Right atrium auricular region (tissue), 2 donors: Measurements from ENCODE around the gene NR2F6. TPM values are rescaled to one million over a fixed set of nuclear protein-coding genes. Genes with fewer than 3 reads are reported as not detected.

Experiments used
- DNase-seq: peaks from one replicate; pipeline ENCODE4 v3.0.0-alpha.2; 2019; ENCODE audit warnings: low spot score
- H3K27ac ChIP-seq, 2 donors: fragments of 200-600 bp; sonication (generic); 1 replicate in 1 of 2; 2 replicates in 1 of 2; pipeline ENCODE4 v1.5.1; 2016 to 2019
- H3K27me3 ChIP-seq, 2 donors: fragments of 200-600 bp; sonication (generic); one replicate each; pipeline versions ENCODE4 v1.5.1 to v1.6.0; 2017 to 2019
- H3K36me3 ChIP-seq: fragments of 200-600 bp; sonication (generic); one replicate; pipeline ENCODE4 v1.5.1; 2016
- H3K4me1 ChIP-seq, 2 donors: fragments of 200-600 bp; sonication (generic); one replicate each; pipeline versions ENCODE4 v1.5.1 to v1.6.0; 2017 to 2019
- H3K4me3 ChIP-seq, 2 donors: fragments of 200-600 bp; sonication (generic); 1 replicate in 1 of 2; 2 replicates in 1 of 2; pipeline ENCODE4 v1.5.1; 2017 to 2019; ENCODE audit warnings: mild to moderate bottlenecking in 1 of 2, moderate library complexity in 1 of 2
- H3K9me3 ChIP-seq, 2 donors: fragments of 200-600 bp; sonication (generic); one replicate each; pipeline ENCODE4 v1.5.1; 2019
- total RNA-seq, 2 donors: library from RNA; depleted of rRNA; stranded (reverse); fragments of >200 nt; gene quantifications; one replicate each; pipeline ENCODE4 v1.1.0, GENCODE V29; 2016
- TF ChIP-seq, protein P1 (sequence below), 2 donors: fragments of 200-600 bp; sonication (generic); IDR thresholded peaks; one replicate each; pipeline ENCODE4 v1.5.1; 2019; ENCODE audit warnings: antibody characterized with exemption in 2 of 2

Gene NR2F6
- total RNA-seq, 2 donors from 2014 or later, result 63.6 to 69.7 TPM

DNA sequence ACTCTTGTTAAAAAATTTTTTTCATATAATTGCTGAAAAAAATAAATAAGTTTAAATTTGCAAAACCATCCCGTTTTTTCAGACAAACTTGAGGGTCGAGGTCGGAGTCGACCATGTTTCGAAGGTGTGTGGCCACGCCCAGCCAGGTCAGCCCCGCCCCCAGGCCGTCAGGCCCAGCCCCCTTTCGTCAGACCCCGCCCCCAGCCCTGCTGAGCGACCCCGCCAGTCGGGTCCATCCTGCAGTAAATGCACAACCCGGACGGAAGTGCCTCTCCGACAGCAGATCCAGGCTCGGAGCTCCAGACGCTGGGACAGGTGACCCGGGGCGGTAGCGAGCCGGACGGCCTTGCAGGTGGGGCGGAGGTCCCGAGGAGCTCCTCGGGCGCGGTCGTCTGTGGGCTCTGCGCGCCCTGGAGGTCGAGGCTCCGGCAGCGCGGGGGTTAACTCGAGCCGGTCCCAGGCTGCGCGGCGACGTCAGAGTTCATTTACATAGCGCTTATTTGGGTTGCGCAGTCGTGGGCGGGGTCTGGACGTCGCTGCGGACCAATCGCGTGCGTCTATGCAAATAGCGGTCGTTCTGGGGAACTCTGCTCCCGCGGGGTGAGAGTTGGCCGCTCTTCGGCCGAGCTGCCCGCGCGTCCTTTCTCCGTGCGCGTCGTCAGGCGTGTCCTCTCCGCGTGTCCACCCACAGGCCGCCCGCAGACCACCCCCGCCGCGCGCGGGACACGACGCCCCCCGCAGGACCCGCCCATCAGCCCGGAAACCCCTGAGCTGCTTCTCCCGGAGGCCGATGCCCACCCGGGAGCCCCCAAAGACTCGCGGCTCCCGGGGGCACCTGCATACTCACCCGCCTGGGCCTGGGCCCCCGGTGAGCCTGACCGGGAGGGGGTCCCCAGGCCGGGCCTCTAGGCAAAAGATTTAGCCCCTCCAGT is 19.5 kb downstream of the NR2F6 start, which contains the start of gene OCEL1:
TSS of gene OCEL1 (plus strand) at position 225 of the 932 bp plus-strand sequence. CDS start at position 247, 22 bp downstream.
- no peaks in the 10 kb centered on the region for H3K27me3 ChIP-seq
- DNase-seq, result peak; percentile 99
- TF ChIP-seq, protein P1, sequence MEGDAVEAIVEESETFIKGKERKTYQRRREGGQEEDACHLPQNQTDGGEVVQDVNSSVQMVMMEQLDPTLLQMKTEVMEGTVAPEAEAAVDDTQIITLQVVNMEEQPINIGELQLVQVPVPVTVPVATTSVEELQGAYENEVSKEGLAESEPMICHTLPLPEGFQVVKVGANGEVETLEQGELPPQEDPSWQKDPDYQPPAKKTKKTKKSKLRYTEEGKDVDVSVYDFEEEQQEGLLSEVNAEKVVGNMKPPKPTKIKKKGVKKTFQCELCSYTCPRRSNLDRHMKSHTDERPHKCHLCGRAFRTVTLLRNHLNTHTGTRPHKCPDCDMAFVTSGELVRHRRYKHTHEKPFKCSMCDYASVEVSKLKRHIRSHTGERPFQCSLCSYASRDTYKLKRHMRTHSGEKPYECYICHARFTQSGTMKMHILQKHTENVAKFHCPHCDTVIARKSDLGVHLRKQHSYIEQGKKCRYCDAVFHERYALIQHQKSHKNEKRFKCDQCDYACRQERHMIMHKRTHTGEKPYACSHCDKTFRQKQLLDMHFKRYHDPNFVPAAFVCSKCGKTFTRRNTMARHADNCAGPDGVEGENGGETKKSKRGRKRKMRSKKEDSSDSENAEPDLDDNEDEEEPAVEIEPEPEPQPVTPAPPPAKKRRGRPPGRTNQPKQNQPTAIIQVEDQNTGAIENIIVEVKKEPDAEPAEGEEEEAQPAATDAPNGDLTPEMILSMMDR (IDR thresholded peaks at IDR 0.05), result no peak
- no peaks in the 10 kb centered on the region for H3K9me3 ChIP-seq
- peak within 1 kb of the TSS; percentile 51 to 70 for H3K4me3 ChIP-seq
- H3K36me3 ChIP-seq, result peaks cover 1% of the 10 kb centered on the region
- peaks cover 0 to 18% of the 10 kb centered on the region in 2 donors for H3K4me1 ChIP-seq
- H3K27ac ChIP-seq, result peak within 1 kb of the TSS; percentile 85 to 86

DNA sequence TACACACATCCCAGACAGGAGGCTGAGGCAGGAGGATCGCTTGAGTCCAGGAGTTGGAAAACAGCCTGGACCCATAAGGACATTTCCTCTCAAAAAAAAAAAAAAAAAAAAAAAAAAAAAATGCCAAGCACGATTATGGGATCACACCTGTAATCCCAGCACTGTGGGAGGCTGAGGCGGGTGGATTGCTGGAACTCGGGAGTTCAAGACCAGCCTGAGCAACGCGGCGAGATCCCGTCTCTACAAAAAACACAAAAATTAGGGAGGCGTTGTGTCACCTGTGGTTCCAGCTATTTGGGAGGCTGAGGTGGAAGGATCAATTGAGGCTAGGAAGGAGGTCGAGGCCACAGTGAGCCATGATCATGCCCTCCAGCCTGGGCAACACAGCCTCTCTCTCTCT is 20.7 kb downstream of the NR2F6 start:
- H3K27me3 ChIP-seq, result no peaks in the 10 kb centered on the region
- no peak overlapping the region for H3K4me3 ChIP-seq
- no peak overlapping the region for H3K27ac ChIP-seq
- H3K4me1 ChIP-seq, result peaks cover 0 to 22% of the 10 kb centered on the region in 2 donors
- no peaks in the 10 kb centered on the region for H3K36me3 ChIP-seq
- TF ChIP-seq, protein P1 (IDR thresholded peaks at IDR 0.05), result no peak
- DNase-seq, result no peak
- H3K9me3 ChIP-seq, result no peaks in the 10 kb centered on the region

DNA sequence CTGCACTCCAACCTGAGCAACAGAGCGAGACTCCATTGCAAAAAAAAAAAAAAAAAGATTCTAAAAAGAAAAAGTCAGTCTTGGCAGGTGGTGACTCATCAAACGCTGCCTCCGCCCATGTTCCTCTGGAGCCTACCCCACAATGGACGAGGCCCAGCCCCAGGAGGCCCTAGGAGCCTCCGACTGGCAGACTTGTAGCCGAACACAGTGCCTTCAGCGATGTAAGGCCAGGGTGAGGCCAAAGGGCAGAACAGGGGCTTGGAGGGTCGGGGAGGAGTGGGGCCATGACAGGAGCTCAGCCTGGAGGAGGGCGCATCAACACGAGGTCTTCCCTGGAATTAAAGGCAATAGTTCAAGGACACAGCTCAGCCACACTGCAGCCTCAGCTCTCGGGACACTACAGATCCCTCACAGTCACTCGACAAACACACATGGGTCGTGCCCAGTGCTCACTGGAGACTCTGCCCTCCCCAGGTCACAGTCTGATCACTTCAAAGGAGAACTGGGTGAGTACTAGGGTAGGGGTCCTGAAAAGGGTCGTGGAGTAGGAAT is 25.4 kb downstream of the NR2F6 start:
- no peaks in the 10 kb centered on the region for H3K27me3 ChIP-seq
- no peak overlapping the region for H3K4me3 ChIP-seq
- no peaks in the 10 kb centered on the region for H3K9me3 ChIP-seq
- H3K36me3 ChIP-seq, result peaks cover 18% of the 10 kb centered on the region
- TF ChIP-seq, protein P1 (IDR thresholded peaks at IDR 0.05), result no peak
- no peak overlapping the region for H3K27ac ChIP-seq
- DNase-seq, result peak; percentile 75
- peaks cover 0 to 12% of the 10 kb centered on the region in 2 donors for H3K4me1 ChIP-seq

DNA sequence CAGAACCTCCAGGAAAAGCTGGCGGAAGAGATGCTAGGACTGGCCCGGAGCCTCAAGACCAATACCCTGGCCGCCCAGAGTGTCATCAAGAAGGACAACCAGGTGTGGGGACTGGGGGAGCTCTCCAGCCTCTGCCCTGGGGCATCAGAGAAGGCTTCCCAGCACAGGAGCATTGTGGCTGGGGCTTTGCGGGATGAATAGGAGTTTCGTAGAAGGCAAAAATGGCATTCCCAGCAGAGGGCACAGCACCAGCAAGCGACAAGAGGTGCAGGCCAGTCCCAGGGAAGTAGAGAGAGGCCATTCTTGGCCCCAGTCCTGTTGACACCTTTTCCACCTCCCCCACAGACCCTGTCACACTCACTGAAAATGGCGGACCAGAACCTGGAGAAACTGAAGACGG is 26.4 kb downstream of the NR2F6 start:
- Histone ChIP-seq H3K36me3 (peaks cover 18% of the 10 kb centered on the region), H3K4me1 (peaks cover 0 to 17% of the 10 kb centered on the region in 2 donors), H3K9me3 (no peaks in the 10 kb centered on the region), H3K27ac (no peak overlapping the region), H3K27me3 (no peaks in the 10 kb centered on the region), H3K4me3 (no peak overlapping the region)
- TF ChIP-seq, protein P1 (IDR thresholded peaks at IDR 0.05), result no peak
- DNase-seq, result no peak

DNA sequence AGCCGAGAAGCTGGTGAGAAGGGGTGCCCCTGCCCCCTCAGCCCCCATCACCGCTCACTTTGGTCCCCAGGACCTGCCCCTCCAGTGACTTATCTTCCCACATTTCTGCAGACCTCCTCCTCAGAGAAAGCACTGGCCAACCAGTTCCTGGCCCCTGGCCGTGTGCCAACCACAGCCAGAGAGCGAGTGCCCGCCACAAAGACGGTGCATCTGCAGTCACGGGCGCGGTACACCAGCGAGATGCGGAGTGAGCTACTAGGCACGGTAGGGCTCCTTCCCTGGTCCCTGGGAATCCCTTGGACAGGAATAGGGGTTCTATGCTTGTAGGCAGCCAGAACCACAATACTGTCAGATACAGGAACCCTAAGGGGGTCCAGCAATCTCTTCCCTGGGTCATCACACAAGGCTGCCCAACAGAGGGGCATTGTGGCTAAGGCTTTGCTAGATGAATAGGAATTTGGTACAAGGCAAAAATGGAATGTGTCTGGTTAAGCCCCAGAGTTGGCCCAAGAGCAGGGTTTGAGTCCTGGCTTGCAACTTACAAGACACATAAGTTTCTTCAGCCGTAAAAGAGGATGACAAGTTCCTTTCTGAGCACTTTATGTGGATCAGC is 29.6 kb downstream of the NR2F6 start:
- H3K27ac ChIP-seq, result peak overlapping the region; percentile 84 to 92
- peaks cover 34% of the 10 kb centered on the region for H3K36me3 ChIP-seq

More for the DNA sequence above, 29.6 kb downstream of the NR2F6 start:
- no peak for DNase-seq
- TF ChIP-seq, protein P1 (IDR thresholded peaks at IDR 0.05), result no peak
- peaks cover 0 to 17% of the 10 kb centered on the region in 2 donors for H3K4me1 ChIP-seq
- H3K9me3 ChIP-seq, result no peaks in the 10 kb centered on the region
- H3K4me3 ChIP-seq, result peak overlapping the region in 1 of 2 donors; percentile 68
- H3K27me3 ChIP-seq, result no peaks in the 10 kb centered on the region
